Loucy (cell line): ENCODE measurements around the gene TRHDE.
A peak's percentile ranks its signal among the peaks of the same experiment; 100 is the strongest.

Source experiments
- H2AFZ ChIP-seq: fragments of 200-600 bp; sonication (generic); 2 replicates; pipeline ENCODE4 v1.6.0; 2016; ENCODE audit warnings: antibody characterized with exemption, mild to moderate bottlenecking, low read length, moderate library complexity
- H3F3A ChIP-seq: fragments of 200-600 bp; 2 replicates; pipeline ENCODE4 v1.6.0; 2016; ENCODE audit warnings: antibody characterized with exemption, low read depth, mild to moderate bottlenecking
- H3K27me3 ChIP-seq: fragments of 200-600 bp; sonication (generic); 2 replicates; pipeline ENCODE4 v1.6.1; 2014; ENCODE audit warnings: low read length, mild to moderate bottlenecking; ENCODE audit not compliant: insufficient read depth, poor library complexity, severe bottlenecking
- H3K36me3 ChIP-seq: fragments of 200-600 bp; sonication (generic); 2 replicates; pipeline ENCODE4 v1.6.1; 2016; ENCODE audit warnings: low read length; ENCODE audit not compliant: insufficient read depth
- H3K4me1 ChIP-seq: fragments of 200-600 bp; sonication (generic); 2 replicates; pipeline ENCODE4 v1.5.1; 2014; ENCODE audit warnings: low read length, mild to moderate bottlenecking; ENCODE audit not compliant: insufficient read depth, poor library complexity, severe bottlenecking
- H3K4me2 ChIP-seq: fragments of 200-600 bp; sonication (generic); 2 replicates; pipeline ENCODE4 v1.6.0; 2014; ENCODE audit warnings: antibody characterized with exemption, low read length, low read depth, mild to moderate bottlenecking; ENCODE audit not compliant: poor library complexity, severe bottlenecking
- H3K4me3 ChIP-seq: fragments of 200-600 bp; sonication (generic); 2 replicates; pipeline ENCODE4 v1.5.1; 2014; ENCODE audit warnings: low read length, mild to moderate bottlenecking, mixed read lengths; ENCODE audit not compliant: poor library complexity, severe bottlenecking
- H3K79me2 ChIP-seq: fragments of 200-600 bp; sonication (generic); 2 replicates; pipeline ENCODE4 v1.6.1; 2014; ENCODE audit warnings: low read length; ENCODE audit not compliant: insufficient read depth
- H3K9ac ChIP-seq: fragments of 200-600 bp; sonication (generic); 2 replicates; pipeline ENCODE4 v1.6.0; 2014; ENCODE audit warnings: mild to moderate bottlenecking, low read depth, low read length, moderate library complexity; ENCODE audit not compliant: poor library complexity, severe bottlenecking
- H3K9me2 ChIP-seq: fragments of 200-600 bp; sonication (generic); replicated peaks from 2 replicates; pipeline ENCODE4 v1.6.1; 2016; ENCODE audit warnings: low read depth, low read length, mixed read lengths
- H3K9me3 ChIP-seq: fragments of 200-600 bp; sonication (generic); 2 replicates; pipeline ENCODE4 v1.6.1; 2014; ENCODE audit warnings: mild to moderate bottlenecking, antibody characterized with exemption, low read length, low read depth; ENCODE audit not compliant: insufficient read depth
- H4K20me1 ChIP-seq: fragments of 200-600 bp; sonication (generic); 2 replicates; pipeline ENCODE4 v1.6.0; 2014; ENCODE audit warnings: antibody characterized with exemption, low read length, mild to moderate bottlenecking; ENCODE audit not compliant: insufficient read depth, poor library complexity, severe bottlenecking
- CTCF ChIP-seq: fragments of 200-600 bp; sonication (generic); conservative IDR thresholded peaks from 2 replicates; pipeline ENCODE4 v1.5.1; 2014; ENCODE audit warnings: mild to moderate bottlenecking, antibody characterized with exemption, low read length
- EZH2phosphoT487 ChIP-seq: fragments of 200-600 bp; IDR thresholded peaks from 2 replicates; pipeline ENCODE4 v1.6.1; 2018; ENCODE audit warnings: antibody characterized with exemption, mild to moderate bottlenecking, moderate library complexity, borderline replicate concordance

TRHDE gene

GRCh38 chr12:72676556-72676955, 404.4 kb downstream of the TRHDE start:
- Histone ChIP-seq H3K4me3 (no peak overlapping the region), H3F3A (no peaks in the 10 kb centered on the region), H3K36me3 (no peaks in the 10 kb centered on the region), H3K9me3 (no peaks in the 10 kb centered on the region), H3K79me2 (no peaks in the 10 kb centered on the region), H4K20me1 (no peaks in the 10 kb centered on the region), H3K27me3 (no peaks in the 10 kb centered on the region), H3K4me2 (no peak overlapping the region), H2AFZ (no peak overlapping the region), H3K9ac (no peak overlapping the region), H3K9me2 (no peaks in the 10 kb centered on the region), H3K4me1 (peaks cover 7% of the 10 kb centered on the region)
- no peak for TF ChIP-seq CTCF
- TF ChIP-seq EZH2phosphoT487: no peak

GRCh38 chr12:72677139-72677538, 405.0 kb downstream of the TRHDE start:
- Histone ChIP-seq H3K9me3 (no peaks in the 10 kb centered on the region), H3K4me2 (peak overlapping the region; percentile 13), H3K79me2 (no peaks in the 10 kb centered on the region), H3K4me1 (peaks cover 7% of the 10 kb centered on the region), H3K36me3 (no peaks in the 10 kb centered on the region), H2AFZ (no peak overlapping the region), H3K27me3 (no peaks in the 10 kb centered on the region), H4K20me1 (no peaks in the 10 kb centered on the region), H3K9me2 (no peaks in the 10 kb centered on the region), H3K4me3 (no peak overlapping the region), H3K9ac (no peak overlapping the region), H3F3A (no peaks in the 10 kb centered on the region)
- TF ChIP-seq CTCF: no peak
- no peak for TF ChIP-seq EZH2phosphoT487

- H3K27me3 ChIP-seq: no peaks in the 10 kb centered on the region
- peaks cover 7% of the 10 kb centered on the region for H3K4me1 ChIP-seq
- no peaks in the 10 kb centered on the region for H3K36me3 ChIP-seq
- no peaks in the 10 kb centered on the region for H3K79me2 ChIP-seq
- no peaks in the 10 kb centered on the region for H3K9me2 ChIP-seq
- H3K4me3 ChIP-seq: no peak overlapping the region
- TF ChIP-seq CTCF (no peak), EZH2phosphoT487 (no peak)
- no peaks in the 10 kb centered on the region for H3K9me3 ChIP-seq
- H4K20me1 ChIP-seq: no peaks in the 10 kb centered on the region
- no peak overlapping the region for H3K9ac ChIP-seq
- H2AFZ ChIP-seq: no peak overlapping the region
- peak overlapping the region; percentile 13 for H3K4me2 ChIP-seq
- H3F3A ChIP-seq: no peaks in the 10 kb centered on the region
These were observed 405.7 kb downstream of the TRHDE start for GRCh38 chr12:72677846-72678245.
